GM21381 (cell line): ENCODE data around the gene THAP11.
"Not testable (repeated sequence)": the region's sequence is repeated elsewhere in the genome, so short reads cannot be mapped to it uniquely, and the experiment has no call there.

Experiments
- ATAC-seq: cut with Tn5 transposase; IDR thresholded peaks from one replicate; pipeline ENCODE4 v1.9.1; 2021; ENCODE audit warnings: mild to moderate bottlenecking, moderate library complexity; ENCODE audit not compliant: unreplicated experiment

THAP11 gene

GRCh38 chr16:67834242-67834614, 7.9 kb upstream of the THAP11 start:
- no peak for ATAC-seq

GRCh38 chr16:67837190-67837589, 4.9 kb upstream of the THAP11 start:
- not testable (repeated sequence) for ATAC-seq

- no peak for ATAC-seq
These were observed 4.3 kb upstream of the THAP11 start for GRCh38 chr16:67837811-67838210.

DNA sequence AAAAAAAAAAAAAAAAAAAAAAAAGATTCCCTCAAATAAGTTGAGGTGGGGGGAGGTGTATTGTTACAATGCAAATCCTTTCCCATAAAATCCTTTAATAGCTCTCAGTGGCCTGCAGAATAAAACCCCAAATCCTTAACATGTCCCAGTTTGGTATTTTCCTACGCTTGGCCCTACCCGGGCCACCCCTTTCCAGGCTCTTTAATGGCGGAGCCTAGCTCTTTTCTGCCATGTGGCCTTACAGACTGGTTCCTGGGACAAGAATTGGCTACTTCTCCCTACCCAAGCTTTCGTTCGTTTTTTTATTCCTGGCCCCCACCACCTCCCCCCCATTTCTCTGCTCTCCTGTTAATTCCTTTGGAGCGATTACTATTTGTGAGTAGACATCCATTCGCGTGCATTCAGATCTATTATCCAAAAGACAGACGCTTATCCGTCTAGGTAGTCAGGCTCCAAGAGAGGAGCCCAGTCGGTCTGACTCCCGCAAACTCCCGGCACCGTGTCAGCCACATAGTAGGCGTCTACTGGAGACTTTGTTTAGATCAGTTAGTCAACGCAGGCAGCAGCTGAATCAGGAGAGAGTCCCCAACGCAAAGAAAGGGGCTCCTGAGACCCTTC, 813 bp upstream of the THAP11 start:
- ATAC-seq: no peak

GRCh38 chr16:67842509-67843342, 606 bp downstream of the THAP11 start:
- ATAC-seq: peak; percentile 24

DNA sequence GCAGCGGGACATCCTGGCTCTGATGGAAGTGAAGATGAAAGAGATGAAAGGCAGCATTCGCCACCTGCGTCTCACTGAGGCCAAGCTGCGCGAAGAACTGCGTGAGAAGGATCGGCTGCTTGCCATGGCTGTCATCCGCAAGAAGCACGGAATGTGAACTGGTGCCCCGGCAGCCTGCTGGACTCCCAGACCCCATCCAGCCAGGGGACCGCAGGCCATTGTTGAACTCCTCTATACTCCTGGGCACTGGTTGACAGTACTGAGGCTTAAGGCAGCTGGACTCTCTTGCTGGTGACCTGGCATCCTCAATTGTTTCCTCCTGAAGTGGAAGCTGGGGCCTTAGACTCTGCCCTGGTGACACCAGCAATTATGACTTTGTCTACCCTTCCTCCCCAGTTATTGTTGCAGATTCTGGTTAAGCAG, 1.2 kb downstream of the THAP11 start:
- ATAC-seq: no peak

DNA sequence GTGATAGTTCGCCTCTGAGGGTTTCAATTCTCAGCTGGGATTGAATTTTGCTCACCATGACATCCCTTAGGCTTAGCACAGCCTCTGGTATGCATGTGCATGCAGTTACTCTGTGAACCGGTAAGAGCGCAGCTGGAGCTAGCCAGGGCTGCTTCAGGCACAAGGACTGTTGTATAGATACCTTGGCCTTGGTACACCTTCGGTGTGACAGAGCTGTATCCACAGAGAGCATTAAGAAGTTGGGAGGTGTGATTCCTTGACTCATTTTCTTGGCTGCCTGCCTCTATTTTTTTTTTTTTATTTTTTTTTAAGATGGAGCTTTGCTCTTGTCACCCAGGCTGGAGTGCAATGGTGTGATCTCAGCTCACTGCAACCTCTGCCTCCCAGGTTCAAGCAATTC, 2.4 kb downstream of the THAP11 start:
- ATAC-seq: no peak

GRCh38 chr16:67845291-67846062, 3.4 kb downstream of the THAP11 start:
- no peak for ATAC-seq

GRCh38 chr16:67846063-67846319, 3.9 kb downstream of the THAP11 start:
- ATAC-seq: no peak

DNA sequence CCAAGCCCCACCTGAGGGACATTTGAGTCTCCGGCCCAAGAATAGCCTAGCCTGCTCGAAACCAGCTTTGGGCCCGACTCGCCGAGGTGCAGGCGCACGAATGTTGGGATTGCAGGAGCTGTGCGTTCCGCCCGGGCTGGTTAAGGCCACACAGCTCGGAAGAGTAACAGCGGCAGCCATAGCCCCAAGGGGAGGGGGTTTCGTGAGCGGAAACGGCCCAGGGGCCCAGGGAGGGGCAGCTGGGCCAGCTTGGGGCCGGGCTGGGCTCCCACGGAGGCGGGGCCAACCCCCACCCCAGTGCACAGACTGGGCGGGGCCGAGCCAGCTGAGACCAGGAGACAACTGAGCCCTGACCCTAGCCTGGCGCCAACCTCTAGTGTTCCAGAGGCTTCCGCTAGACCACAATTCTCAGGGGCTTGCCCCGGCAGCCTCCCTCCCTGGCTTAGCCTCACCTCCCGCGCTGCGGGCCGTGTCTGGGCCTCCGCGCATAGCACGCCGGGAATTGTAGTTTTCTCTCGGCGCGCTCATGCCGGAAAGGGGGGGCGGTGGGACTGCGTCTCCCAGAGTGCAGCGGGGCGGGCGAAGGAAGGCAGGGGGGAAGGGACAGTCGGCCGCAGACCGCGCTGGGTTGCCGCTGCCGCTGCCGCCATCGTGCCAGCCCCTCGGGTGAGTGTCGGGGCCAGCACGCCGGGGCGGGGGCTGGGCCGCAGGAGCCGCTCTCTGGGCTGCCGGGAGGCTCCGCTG, 4.4 kb downstream of the THAP11 start, which contains the start of gene NUTF2:
NUTF2 (plus strand) TSS at position 614 of the 744 bp plus-strand sequence. CDS start 18,198 bp downstream, outside the sequence.
- ATAC-seq: peak; percentile 48

GRCh38 chr16:67847064-67847861, 5.1 kb downstream of the THAP11 start, which contains the start of gene CENPT:
CENPT (minus strand) TSS chr16:67847693; CDS start chr16:67833859, 13,834 bp downstream.
- ATAC-seq: peak; percentile 39

- no peak for ATAC-seq
These were observed 6.0 kb downstream of the THAP11 start for GRCh38 chr16:67848118-67848517.

DNA sequence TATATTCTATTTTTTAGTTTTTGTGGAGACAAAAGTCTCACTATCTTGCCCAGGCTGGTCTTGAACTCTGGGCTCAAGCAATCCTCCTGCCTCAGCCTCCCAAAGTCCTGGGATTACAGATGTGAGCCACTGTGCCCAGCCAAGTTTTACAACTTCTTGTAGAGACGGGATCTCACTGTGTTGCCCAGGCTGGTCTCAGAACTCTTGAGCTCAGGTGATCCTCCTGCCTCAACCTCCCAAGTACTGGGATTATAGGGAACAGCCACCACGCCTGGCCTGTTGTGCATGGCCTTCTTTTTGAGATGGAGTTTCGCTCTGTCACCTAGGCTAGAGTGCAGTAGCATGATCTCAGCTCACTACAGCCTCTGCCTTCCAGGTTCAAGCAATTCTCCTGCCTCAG, 11.6 kb downstream of the THAP11 start:
- ATAC-seq: no peak

DNA sequence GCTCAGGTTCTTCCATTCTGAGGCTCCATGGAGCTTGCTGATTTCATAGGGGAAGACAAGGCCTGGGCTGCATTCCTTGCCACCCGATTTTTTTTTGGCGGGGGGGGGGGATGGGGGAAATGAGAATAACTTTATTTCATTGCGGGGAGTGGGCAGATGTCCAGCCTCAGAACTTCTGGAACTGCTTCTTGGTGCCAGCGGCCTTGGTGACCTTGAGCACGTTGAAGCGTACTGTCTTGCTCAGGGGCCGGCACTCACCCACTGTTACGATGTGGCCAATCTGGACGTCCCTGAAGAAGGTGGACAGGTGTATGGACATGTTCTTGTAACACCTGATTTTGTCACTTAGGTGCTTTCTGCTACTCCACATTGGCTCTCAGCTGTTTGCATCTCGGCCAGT, 13.7 kb downstream of the THAP11 start:
- no peak for ATAC-seq

DNA sequence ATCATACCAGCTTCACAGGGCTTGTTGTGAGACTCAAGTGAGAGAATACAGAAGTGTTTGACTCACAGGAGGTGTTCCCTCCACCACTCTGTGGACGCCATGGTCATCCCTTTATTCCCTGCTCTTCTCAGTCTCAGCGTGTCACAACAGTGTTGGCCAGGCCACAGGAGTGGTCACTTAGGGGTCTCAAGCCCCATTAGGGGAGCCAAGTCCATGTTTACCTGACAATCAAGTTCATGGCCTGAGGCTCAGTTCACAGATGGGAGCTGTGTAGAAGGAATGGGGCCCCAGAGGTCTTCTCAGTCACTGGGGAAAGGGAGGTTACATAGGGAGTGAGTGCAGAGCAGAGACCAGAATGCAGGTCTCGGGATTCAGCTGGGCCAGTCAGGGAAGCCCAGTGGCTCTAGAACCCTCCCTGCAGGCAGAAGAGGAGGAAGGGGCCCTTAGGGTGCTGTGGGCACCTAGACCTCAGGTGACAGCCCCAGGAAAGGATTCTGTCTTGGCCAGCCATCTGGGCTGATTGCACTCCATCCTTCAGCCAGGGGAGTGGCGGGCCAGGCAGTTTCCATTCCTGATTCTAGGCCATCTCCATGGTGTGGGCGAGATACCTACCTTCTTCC, 14.9 kb downstream of the THAP11 start:
- ATAC-seq: no peak

- ATAC-seq: no peak
These were observed 15.6 kb downstream of the THAP11 start for GRCh38 chr16:67857547-67858233.

GRCh38 chr16:67858500-67858899, 16.4 kb downstream of the THAP11 start:
- ATAC-seq: no peak

DNA sequence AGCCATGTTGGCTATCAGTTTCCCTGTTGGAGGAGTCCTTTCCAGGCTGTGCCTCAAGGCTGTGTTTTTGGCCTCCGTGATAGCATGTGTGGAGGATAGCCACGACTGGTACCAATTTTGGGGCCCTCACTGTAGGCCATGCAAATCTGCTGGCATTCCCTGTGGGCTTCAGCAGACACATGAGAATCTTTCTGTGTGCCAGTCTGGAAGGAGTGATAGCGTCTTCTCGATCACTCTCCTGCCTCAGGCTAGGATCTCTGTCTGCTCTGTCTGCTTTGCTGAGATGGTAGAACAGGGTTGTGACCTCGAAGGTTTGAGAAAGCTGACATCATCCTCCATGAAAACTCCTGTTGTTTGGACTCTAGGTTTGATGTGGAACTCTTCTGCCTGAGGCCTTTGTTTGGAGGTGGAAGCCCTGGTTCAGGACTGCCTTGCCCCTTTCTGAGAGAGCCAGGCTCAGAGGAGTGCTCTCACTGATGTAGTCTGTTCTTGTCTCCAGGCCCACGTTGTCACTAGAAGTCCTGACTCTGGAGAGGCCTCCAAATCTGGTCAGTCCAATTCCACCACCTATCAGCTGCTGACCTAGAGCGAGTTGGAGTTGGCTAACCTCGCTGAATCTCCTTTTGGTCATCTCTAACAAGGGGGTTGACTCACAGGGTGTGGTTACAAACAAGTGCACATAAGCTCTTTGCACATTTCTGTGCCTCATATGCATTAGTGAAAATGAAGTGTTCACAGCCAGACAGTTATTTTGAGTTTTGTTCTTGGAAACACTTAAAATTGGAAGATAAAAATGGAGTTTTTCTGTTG, 18.7 kb downstream of the THAP11 start:
- no peak for ATAC-seq
